ENCODE data around the gene TAOK3. TPM values are rescaled to one million over a fixed set of nuclear protein-coding genes. Genes with fewer than 3 reads are reported as not detected.

The TAOK3 gene
- total and polyA plus RNA-seq, 2 donors (not counting 1 experiment from before 2014, with no cell fraction given) = 30.0 to 80.4 TPM

GRCh38 chr12:118371321-118372282, 1.1 kb downstream of the TAOK3 start:
- H3K36me3 ChIP-seq (replicated peaks in 1 of 2; ENCODE audit: control extremely low read depth in 1 of 2, control insufficient read depth in 1 of 2, extremely low read depth in 1 of 2, insufficient read depth in 2 of 2, low read length in 1 of 2) = no peaks in the 10 kb centered on the region
- POLR2A ChIA-PET = interaction anchor here (1.3 kb wide), 1 partner anchor 12 kb away, joined by 5 read pairs; no protein-coding TSS in a partner anchor
- ATAC-seq (ENCODE audit: low read depth) (no peak), DNase-seq (peak; percentile 46)
- peak overlapping the region; percentile 87 for H3K4me2 ChIP-seq (replicated peaks; ENCODE audit: low read depth, low read length, poor library complexity, severe bottlenecking)
- peak overlapping the region; percentile 93 for H2AFZ ChIP-seq (ENCODE audit: insufficient read depth, low read depth, low read length, poor library complexity, severe bottlenecking)
- peak overlapping the region; percentile 87 for H3K9ac ChIP-seq (ENCODE audit: low read length)
- H3K79me2 ChIP-seq (ENCODE audit: control insufficient read depth, insufficient read depth, low read length) = peaks cover 70% of the 10 kb centered on the region
- CTCF ChIA-PET = interaction anchor here (0.6 to 1.0 kb wide), 2 partner anchors 150 to 254 kb away, joined by 4 to 7 read pairs; no protein-coding TSS in a partner anchor
- peak overlapping the region; percentile 84 for H3K4me3 Mint-ChIP-seq
- TF ChIP-seq EZH2 (IDR thresholded peaks at IDR 0.05; ENCODE audit: borderline replicate concordance, insufficient read depth, low read depth, low read length, poor library complexity, severe bottlenecking) = no peak
- TF ChIP-seq, protein P1, sequence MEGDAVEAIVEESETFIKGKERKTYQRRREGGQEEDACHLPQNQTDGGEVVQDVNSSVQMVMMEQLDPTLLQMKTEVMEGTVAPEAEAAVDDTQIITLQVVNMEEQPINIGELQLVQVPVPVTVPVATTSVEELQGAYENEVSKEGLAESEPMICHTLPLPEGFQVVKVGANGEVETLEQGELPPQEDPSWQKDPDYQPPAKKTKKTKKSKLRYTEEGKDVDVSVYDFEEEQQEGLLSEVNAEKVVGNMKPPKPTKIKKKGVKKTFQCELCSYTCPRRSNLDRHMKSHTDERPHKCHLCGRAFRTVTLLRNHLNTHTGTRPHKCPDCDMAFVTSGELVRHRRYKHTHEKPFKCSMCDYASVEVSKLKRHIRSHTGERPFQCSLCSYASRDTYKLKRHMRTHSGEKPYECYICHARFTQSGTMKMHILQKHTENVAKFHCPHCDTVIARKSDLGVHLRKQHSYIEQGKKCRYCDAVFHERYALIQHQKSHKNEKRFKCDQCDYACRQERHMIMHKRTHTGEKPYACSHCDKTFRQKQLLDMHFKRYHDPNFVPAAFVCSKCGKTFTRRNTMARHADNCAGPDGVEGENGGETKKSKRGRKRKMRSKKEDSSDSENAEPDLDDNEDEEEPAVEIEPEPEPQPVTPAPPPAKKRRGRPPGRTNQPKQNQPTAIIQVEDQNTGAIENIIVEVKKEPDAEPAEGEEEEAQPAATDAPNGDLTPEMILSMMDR (IDR thresholded peaks at IDR 0.05) = no peak
- H3K27me3 ChIP-seq (replicated peaks in 1 of 4; ENCODE audit: control extremely low read depth in 1 of 4, control insufficient read depth in 3 of 4, insufficient read depth in 4 of 4, low read length in 3 of 4) = no peaks in the 10 kb centered on the region
- H3K27me3 Mint-ChIP-seq = no peaks in the 10 kb centered on the region
- no peak overlapping the region for H3K27ac Mint-ChIP-seq
- no peaks in the 10 kb centered on the region for H3K9me3 Mint-ChIP-seq (ENCODE audit: insufficient read depth)
- intact Hi-C loops (cut with micrococcal nuclease) = loop anchor here (5.0 kb wide), 1 partner anchor 69 kb away; no protein-coding TSS in a partner anchor
- no peaks in the 10 kb centered on the region for H3K9me3 ChIP-seq (ENCODE audit: control extremely low read depth in 1 of 3, control insufficient read depth in 2 of 3, insufficient read depth in 1 of 3, low read length in 2 of 3)
- peaks cover 39% of the 10 kb centered on the region for H3K4me1 Mint-ChIP-seq
- H3K4me1 ChIP-seq (ENCODE audit: control insufficient read depth in 2 of 2, insufficient read depth in 2 of 2, low read length in 2 of 2) = peaks cover 24 to 30% of the 10 kb centered on the region in 2 donors
- H3K27ac ChIP-seq (ENCODE audit: low read length in 2 of 2) = peak overlapping the region in 1 of 2 donors; percentile 71
- under 1% methylated on average over 58 of the region's 60 CpGs for WGBS (ENCODE audit: insufficient coverage)
- H4K20me1 ChIP-seq (ENCODE audit: control insufficient read depth, insufficient read depth, low read length, poor library complexity, severe bottlenecking) = peaks cover 25% of the 10 kb centered on the region
- peak overlapping the region; percentile 66 to 92 (median 90) for H3K4me3 ChIP-seq (ENCODE audit: control extremely low read depth in 1 of 5, extremely low read depth in 1 of 5, insufficient read depth in 1 of 5, low read depth in 2 of 5, low read length in 4 of 5)

Data from B cell (primary cell).